ENCODE data around the gene HYPK.
"Not testable (repeated sequence)": the region's sequence is repeated elsewhere in the genome, so short reads cannot be mapped to it uniquely, and the experiment has no call there.

The HYPK gene

DNA sequence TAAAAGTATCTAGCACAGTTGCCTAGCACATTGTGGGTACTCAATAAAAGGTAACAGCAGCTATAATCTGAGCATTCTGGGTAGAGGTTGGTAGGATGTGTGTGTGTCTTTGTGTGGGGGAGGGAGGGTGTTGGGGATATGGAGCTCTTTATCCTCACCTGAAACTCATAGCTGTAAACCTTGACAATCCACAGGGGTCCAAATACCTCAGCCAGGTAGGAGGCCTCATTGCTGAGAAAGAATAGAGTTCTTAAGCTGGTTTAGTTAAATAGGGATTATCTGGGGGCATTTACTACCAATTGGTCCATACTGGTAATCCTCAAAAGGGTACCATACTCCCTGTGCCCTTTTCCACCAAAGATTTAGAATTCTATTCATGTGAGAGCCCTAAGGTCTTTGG lies 4.4 kb upstream of the HYPK start:
- DNase-seq (ENCODE audit: low read depth) = no peak

DNA sequence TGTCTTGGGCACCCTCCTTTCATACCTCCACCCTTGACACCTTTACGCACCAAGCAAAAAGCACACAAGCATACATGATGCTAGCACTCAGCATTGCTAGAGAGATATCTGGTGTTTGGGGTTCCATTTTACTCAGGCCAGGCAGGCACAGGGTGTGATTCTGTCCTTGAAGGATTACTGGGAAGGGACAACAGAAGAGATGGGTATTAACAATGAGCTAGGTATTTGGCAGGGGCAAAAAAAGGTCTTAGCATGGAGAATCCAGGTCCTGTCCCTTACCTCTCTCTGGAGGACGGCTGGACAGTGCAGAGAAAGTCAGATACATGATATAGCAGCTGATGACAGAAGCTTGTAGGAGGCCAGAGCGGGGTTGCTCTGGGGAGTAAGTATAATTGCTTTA lies 3.8 kb upstream of the HYPK start:
- DNase-seq (ENCODE audit: low read depth) = no peak

DNA sequence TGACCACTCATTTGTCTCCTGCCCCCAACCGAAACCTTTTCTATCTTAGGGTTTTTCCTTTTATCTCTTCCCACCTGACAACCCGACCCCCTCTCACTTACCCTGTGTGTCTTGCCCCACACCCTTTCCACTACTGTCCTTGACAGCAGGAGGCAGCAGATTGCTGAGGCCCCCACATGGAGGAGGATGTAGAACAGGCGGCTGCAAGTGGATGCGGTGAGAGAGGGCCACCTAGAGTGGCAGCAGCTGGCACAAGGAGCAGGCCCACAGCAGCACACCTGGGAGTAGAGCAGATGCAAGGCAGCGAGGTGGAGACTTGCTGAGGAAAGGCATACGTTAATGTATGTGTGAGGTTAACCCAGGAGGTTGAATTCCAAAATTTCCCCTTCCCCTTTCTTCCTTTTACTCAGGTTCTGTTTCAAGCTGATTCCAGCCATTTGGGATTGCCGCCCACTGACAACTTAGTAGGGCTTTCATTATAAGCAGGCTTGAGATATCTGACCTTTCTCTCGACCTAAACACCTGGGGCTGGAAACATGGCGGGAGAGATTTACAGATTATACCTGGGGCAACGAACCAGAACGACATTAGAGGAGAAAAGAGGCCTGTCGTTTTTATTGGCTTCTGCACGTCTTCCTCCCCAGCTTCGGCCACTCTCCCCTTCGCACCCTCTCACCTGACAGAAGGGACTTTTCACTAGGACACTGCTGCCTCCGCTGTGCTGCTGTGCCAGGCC lies 1.0 kb upstream of the HYPK start:
- no peak for DNase-seq (ENCODE audit: low read depth)

DNA sequence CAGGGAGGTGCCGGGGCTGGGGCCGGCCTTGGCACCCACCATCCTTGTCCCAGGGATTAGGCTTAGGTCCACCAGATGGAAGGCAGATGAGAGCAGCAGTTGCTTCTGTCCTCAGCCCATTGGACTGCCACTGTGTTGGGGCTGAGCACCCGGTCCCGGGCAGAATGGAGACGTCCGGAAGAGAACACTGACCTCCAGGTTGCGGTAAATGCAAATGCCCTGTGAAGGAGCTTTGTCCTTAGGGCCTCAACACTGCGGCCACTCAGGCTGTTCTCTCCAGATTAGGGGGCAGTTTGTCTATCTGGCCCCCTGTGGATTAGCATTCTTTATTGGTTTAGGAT lies 484 bp upstream of the HYPK start, which contains the start of gene SERINC4:
Gene SERINC4 (minus strand): TSS at position 276 of the 341 bp plus-strand sequence. CDS start 234 bp downstream, at position 42.
- no peak for DNase-seq (ENCODE audit: low read depth)

DNA sequence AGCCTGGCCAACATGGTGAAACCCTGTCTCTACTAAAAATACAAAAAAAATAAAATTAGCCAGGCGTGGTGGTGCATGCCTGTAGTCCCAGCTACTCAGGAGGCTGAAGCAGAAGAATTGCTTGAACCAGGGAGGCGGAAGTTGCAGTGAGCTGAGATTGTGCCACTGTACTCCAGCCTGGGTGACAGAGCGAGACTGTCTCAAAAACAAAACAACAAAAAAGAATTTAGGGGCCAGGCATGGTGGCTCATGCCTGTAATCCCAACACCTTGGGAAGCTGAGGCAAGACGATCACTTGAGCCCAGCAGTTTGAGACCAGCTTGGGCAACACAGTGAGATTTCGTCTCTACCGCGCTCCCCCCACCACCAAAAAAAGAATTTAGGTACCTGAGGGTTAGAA lies 2.3 kb downstream of the HYPK start:
- DNase-seq (ENCODE audit: low read depth) = not testable (repeated sequence)

DNA sequence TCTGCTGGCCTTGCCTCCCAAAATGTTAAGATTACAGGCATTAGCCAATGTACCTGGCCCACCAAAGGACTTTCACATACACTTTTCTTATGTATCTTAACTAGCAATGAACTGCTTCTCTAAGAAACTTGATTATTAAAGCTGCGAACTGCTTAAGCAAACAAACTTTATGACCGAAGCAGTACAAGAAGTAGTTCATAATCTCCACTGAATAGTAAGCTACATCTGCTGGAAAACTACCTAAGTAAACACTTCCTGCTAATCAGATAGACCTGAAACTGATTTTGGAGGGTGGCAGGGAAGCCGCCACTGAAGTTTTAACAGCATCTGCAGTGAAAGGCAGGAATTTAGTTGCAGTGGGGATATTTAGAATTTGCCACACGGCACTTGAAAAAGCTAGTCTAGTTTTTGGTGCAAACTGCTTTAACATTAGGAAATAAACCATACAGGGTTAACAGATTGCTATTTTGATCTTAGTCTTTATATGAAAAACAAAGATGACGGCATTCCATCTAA lies 8.1 kb downstream of the HYPK start:
- DNase-seq (ENCODE audit: low read depth) = no peak

DNA sequence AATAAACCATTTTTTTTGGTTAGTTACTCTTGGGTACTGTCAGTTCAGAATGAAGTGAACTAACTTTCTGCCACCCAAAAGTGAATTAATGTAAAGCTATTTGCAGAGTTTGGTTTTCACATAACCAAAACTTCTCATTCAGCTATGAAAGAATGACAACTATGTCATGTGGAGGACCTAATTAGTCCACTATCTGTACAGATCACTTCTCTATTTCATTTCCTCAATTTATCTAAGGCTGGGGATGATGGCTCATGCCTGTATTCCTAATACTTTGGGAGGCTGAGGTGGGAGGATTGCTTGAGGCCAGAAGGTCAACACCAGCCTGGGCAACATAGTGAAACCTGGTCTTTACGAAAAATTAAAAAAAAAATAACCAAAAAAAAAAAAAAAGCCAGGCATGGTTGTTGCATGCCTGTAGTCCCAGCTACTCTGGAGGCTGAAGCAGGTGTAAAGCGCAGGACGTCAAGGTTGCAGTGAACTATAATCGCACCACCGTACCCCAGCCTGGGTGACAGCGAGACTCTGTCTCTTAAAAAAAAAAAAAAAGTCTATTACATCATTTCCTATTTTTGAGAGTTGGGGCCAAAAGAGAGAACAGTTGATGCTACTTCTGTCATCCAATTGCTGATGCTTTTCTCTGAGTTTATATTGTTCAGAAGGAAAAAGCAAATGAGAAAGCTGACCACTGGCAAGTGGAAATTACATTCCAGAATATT lies 8.7 kb downstream of the HYPK start:
- no peak for DNase-seq (ENCODE audit: low read depth)

DNA sequence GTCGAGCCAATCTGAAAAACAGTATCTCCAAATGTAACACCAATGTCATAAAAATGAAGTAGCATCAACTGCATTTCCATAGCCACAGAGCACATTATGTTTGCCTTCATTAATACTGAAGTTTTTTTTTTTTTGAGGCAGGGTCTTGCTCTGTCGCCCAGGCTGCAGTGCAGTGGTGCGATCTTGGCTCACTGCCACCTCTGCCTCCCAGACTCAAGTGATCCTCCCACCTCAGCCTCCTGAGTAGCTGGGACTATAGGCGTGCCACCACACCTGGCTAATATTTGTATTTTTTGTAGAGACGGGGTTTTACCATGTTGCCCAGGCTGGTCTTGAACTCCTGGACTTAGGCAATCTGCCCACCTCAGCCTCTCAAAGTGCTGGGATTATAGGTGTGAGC lies 14.7 kb downstream of the HYPK start:
- DNase-seq (ENCODE audit: low read depth) = not testable (repeated sequence)

DNA sequence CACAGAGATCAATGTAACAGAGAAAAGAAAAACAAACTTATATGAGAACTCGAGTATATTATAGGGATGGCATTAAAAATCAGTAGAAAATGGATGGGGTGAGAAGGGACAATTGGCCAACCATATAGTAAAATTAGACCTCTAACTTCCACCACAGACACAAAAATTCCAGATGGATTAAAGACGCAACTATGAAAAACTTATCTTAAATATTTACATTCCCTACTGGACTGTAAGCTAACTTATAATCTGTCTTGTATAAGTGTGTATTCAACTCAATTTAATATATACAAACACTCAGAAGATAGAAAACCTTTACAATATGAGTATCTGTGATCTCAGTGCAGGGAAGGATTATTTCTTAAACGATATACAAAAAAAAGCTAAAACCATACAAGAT lies 21.1 kb downstream of the HYPK start:
- no peak for DNase-seq (ENCODE audit: low read depth)

DNA sequence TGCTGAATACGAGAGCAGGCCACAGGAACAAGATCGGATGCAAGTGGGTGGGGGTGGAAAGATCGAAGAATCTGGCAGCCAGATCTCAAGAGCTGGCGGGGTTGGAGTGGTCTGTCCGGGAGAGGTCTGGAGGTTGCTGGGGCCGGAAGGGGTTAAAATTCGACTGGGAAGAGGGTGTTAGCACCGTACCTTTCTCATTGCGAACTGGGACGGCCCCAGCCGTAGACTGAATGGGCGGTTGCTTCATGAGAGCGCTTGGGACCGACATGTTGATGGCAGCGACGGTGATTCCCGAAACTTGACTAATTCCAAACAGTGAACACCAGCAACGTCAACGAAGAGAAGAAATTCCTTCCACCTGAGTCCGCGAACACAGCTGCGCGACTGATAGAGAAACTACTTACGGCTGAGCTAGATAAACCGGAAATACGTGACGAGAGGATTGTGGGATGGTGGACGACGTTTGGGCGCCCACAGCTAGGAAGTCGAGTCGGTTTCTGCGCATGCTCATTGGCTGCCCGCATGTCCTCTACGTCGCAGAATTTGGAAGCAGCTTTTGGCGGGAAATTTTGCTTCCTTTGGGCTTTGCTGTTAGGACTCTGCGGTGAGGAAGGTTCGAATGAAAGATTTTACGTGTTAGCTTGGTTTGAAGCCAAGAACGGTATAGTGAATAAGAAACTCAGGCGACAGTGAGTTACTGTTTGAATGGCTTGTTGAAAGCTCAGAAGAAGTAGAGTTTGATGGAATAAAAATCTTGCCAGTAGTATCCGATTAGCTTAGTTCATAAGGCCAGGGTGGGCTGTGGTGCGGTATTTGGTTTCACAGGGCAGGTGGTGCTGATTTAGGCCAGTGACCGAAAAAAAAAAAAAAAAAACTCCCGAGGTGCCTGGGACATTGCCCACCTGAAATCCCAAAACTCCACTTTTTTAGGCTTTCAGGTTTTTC lies 24.2 kb downstream of the HYPK start, which contains the start of gene MFAP1:
Gene MFAP1 (minus strand): TSS at position 389 of the 945 bp plus-strand sequence. CDS start 121 bp downstream, at position 268.
- peak; percentile 83 for DNase-seq (ENCODE audit: low read depth)

DNA sequence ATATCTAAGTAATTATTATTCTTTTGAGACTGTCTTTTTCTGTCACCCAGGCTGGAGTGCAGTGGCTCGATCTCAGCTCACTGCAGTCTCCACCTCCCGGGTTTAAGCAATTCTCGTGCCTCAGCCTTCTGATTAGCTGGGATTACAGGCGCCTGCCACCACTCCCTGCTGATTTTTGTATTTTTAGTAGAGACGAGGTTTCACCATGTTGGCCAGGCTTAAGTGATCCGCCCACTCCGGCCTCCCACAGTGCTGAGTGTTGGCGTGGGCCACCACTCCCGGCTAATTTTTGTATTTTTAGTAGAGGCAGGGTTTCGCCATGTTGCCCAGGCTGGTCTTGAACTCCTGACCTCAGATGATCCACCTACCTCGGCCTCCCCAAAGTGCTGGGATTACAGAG lies 24.9 kb downstream of the HYPK start:
- DNase-seq (ENCODE audit: low read depth) = not testable (repeated sequence)

DNA sequence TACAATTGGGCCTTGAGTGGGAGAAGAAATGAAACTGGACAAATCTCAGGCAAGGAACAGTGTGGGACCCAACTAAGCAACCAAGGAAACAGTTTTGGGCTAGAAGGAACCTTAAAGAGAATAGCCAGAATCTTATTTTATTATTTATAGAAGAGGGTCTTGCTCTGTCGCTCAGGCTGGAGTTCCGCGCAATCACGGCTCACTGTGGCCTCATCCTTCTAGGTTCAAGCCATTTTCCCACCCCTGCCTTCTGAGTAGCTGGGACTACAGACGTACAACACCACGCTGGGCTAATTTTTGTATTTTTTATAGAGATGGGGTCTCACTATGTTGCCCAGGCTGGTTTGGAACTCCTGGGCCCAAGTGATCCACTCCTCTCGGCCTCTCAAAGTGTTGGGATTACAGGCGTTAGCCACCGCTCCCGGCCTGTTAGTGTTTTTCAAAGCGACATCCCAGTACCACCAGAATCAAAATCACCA lies 25.7 kb downstream of the HYPK start:
- no peak for DNase-seq (ENCODE audit: low read depth)

DNA sequence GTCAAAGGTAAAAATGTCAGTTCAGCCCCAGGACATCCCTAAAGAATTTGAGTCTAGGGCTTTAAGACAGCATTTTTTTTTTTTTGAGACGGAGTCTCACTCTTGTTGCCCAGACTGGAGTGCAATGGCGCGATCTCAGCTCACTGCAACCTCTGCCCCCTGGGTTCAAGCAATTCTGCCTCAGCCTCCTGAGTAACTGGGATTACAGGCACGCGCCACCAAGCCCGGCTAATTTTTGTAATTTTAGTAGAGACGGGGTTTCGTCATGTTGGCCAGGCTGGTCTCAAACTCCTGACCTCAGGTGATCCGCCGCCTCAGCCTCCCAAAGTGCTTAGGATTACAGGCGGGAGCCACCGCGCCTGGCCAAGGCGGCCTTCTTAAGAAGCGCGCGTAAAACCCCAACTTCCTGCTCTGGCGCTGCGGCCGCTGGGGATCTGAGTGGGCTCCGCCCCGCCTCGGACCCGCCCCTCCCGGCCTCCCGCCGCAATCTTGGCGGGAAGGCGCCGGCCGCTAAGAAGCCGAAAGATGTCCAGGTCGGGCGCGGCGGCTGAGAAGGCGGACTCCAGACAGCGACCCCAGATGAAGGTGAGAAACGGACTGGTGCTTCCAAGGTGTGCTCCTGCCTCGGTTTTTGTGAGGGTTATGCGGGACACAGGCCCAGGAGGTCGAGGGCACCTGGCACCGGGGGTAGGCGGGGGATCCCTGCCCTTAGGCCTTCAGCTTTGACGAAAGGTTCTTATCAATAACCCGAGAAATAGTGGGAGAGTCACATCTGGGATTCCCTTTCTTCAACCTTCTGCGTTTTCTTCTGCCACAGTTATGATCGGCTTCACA lies 26.3 kb downstream of the HYPK start, which contains the start of gene WDR76:
Gene WDR76 (plus strand): TSS at position 495 of the 834 bp plus-strand sequence. CDS start 31 bp downstream, at position 526.
- DNase-seq (ENCODE audit: low read depth) = peak; percentile 50

DNA sequence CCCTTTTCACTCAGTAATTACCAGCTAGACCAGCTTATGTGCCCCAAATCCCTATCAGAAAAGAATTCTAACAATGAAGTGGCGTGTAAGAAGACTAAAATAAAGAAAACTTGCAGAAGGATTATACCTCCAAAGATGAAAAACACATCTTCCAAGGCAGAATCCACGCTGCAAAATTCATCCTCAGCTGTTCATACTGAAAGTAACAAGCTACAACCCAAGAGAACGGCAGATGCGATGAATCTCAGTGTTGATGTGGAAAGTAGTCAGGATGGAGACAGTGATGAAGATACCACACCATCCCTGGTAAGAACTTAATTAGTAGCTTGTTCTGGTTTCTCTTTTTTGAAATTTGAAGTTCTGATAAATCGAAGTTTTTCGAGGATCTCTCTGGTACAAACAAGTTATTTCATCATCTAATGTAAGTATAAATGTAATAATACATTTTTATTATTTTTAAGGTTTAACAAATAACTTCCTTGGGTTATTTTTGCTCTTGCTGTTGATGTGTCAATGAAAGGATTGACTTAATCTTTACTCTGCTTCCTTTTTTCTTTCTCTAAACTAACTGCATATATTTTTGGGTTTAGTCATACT lies 27.8 kb downstream of the HYPK start:
- DNase-seq (ENCODE audit: low read depth) = no peak

DNA sequence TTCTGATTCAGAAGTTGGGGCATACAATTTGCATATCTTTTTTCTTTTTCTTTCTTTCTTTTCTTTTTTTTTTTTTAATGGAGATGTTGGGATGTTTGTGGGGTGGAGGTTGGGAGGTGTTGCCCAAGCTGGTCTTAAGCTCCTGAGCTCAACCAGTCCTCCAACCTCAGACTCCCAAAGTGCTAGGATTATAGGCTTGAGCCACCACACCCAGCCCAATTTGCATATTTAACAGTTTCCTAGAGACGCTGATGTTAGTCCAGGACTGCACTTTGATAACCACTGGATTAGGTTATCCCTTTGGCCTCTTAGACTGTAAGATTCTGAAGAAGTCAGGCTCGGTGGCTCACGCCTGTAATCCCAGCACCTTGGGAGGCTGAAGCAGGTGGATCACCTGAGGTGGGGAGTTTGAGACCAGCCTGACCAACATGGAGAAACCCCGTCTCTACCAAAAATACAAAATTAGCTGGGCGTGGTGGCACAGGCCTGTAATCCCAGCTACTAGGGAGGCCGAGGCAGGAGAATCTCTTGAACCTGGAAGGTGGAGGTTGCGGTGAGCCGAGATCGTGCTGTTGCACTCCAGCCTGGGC lies 29.6 kb downstream of the HYPK start:
- DNase-seq (ENCODE audit: low read depth) = not testable (repeated sequence)

DNA sequence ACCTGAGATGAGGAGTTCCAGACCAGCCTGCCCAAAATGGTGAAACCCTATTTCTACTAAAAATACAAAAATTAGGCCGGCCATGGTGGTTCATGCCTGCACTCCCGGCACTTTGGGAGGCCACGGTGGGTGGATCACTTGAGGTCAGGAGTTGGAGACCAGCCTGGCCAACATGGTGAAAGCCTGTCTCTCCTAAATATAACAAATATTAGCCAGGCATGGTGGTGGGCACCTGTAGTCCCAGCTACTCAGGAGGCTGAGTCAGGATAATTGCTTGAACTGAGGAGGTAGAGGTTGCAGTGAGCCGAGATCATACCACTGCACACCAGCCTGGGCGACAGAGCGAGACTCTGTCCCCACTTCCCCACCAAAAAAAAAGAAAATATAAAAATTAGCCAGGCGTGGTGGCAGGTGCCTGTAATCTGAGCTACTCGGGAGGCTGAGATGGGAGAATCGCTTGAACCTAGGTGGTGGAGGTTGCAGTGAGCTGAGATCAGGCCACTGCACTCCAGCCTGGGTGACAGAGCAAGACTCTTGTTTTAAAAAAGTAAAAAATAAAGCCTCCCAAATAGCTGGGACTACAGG lies 30.4 kb downstream of the HYPK start:
- not testable (repeated sequence) for DNase-seq (ENCODE audit: low read depth)

DNA sequence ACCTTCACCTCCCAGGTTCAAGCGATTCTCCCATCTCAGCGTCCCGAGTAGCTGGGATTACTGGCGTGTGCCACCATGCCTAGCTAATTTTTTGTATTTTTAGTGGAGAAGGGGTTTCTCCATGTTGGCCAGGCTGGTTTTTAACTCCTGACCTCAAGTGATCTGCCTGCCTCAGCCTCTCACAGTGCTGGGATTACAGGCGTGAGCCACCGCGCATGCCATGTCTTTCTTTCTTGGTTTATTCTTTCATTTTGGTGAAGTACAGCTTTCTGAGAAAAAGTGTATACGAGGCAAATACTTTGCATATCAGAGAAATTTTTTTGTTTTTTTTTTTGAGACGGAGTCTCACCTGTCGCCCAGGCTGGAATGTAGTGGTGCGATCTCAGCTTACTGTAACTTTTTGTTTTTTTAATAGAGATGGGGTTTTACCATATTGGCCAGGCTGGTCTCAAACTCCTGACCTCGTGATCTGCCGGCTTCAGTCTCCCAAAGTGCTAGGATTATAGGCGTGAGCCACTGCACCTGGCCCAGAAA lies 31.2 kb downstream of the HYPK start:
- not testable (repeated sequence) for DNase-seq (ENCODE audit: low read depth)

DNA sequence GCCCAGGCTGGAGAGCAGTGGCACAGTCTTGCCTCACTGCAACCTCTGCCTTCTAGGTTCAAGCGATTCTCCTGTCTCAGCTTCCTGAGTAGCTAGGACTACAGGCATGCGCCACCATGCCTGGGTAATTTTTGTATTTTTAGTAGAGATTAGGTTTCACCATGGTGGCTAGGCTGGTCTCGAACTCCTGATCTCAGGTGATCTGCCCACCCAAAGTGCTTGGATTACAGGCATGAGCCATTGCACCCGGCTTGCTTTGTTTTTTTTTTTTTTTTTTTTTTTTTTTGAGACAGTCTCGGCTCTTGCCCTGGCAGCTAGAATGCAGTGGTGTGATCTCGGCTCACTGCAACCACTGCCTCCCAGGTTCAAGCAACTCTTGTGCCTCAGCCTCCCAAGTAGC lies 32.1 kb downstream of the HYPK start:
- DNase-seq (ENCODE audit: low read depth) = not testable (repeated sequence)

DNA sequence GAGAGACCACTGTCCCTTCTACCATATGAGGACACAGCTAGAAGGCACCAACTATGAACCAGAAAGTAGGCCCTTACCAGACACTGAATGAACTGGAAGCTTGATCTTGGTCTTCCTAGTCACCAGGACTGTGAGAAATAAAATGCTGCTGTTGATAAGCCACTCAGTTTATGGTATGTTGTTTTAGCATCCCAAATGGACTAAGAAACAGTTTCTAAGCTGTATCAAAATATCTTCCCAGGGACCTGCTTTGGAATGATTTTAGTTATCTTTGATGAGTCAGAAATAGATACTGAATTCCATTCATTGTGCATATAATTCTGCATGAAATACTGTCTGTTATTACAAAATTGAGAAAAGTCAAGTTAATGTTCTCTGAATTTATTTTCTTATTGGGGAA lies 45.0 kb downstream of the HYPK start:
- DNase-seq (ENCODE audit: low read depth) = no peak

All from activated T-cell treated with anti-CD3 and anti-CD28 coated beads for 1 hour (primary cell).